GM19397 (cell line): ENCODE results near the gene PARD3.

Source experiments
- ATAC-seq: cut with Tn5 transposase; IDR thresholded peaks from one replicate; pipeline ENCODE4 v1.9.1; 2021; ENCODE audit warnings: mild to moderate bottlenecking, moderate library complexity; ENCODE audit not compliant: unreplicated experiment

Gene PARD3

DNA sequence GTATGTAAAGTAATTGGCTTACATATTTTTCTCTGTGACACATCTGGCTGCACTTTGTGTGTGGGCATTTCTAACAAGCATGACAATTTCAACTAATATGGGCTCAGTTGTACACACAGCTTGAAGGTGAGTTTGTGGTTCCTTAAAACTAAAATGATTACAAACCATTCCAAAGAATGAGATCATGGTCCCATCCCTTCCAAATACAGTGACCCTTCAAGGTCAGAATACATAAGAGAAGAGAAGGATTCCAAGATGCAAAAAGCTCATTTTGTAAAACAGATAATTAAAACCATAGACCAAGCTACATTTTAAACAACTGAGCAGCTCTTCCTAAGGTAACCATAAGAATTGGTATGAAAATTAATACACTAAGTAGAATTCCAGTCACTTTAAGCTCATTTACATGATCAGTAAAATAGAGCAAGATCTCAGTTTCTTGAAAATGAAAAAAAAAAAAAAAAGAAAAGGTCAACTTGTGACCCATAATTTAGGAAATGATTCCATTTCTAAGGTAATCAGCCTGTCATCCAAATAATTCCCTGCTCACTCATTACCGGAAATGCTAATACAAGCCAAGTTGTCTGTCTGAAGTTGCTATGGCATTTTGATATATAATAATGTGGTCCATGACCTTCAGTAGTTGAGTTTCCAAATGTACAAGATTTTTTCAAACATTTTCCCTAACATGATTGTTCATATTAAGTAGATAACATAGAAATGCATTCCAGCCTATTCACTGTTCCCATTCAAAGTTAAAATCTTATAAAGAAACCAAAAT is 688.5 kb downstream of the PARD3 start:
- no peak for ATAC-seq

DNA sequence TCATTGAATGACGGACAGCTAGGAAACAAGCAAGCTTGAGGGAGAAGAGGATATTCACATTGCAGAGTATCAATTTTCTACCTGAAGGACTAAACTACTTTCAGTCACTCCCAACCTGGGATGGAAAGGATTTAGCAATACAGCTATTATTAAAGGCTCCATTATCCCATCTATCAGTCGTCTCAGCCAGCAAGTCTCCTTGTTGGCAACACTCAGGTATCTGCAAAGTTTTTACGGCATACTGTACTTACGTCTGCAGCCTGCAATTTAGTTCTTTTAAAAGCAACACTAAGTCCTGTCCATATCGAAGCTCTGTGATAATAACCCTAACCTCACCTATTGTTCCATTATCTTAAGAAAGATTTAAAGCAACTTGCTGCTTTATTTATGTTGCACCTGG is 689.4 kb downstream of the PARD3 start:
- ATAC-seq, result no peak

GRCh38 chr10:34124522-34125035 is 690.5 kb downstream of the PARD3 start:
- ATAC-seq, result no peak

DNA sequence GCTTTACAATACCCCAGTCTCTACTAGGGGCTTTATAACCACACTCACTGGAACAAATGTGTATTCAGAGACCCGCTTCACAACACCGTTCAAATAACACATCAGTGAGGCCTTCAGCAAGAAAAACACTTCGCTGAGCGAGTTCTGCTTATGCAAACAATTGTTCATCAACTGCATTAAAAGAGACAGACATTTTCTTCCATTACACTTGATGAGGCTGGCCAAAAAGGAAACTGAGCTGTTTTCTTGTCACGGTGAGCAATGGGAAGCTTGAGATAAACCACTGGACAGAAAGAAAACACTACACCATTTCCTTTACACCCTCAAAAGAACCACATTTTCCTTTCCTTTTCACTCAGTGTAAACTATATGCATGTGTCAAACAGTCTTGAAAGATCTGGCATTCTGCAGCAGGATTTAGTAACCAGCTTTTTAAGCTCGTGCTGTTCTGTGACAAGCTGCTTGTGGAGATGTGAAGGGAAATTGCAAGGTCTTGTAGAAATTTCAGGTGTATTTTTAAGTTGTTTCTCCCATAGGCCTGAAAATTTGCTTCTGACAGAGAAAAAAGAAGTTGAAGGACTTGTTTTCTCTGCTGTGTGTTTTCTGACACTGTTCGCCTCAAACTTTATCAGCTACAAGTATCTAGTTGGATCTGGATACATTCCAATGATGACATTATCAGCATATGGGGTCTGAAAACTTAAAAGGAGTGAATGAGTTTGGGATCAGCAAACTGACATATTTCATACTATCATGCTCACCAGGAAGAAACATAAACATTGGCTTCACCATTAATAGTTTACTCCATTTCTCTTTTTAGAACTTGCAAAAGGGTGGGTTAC is 693.1 kb downstream of the PARD3 start:
- ATAC-seq, result no peak

GRCh38 chr10:34121125-34121753 is 693.9 kb downstream of the PARD3 start:
- ATAC-seq, result no peak

- ATAC-seq, result no peak
These were observed 695.6 kb downstream of the PARD3 start for GRCh38 chr10:34119456-34119855.

DNA sequence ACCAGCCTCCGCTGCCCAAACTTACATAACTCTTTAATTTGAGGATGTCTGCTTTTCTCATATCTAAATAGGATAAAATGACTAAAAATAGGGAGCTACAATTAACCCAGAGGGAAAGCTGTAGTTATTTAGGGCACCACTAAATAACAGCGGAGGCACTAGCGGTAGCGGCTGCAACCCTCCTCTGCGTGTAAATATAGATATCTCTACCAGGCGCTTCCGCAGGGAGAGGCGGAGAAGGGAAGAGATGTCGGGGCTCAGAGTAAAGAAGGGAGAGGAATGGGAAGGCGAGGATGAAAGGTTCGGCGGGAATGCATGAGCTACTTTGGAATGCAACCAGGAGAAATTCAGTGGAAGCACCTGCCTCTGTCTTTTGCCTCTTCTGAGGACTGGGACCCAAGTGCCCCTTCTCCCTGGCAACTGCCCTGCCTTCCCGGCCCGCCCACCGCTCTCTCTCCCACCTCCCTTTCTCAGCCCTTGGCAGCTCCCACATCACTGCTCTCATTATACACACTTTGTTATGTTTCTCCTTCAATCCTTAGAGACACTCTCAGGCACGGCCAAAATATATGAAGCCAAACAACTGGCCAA is 698.3 kb downstream of the PARD3 start:
- no peak for ATAC-seq

DNA sequence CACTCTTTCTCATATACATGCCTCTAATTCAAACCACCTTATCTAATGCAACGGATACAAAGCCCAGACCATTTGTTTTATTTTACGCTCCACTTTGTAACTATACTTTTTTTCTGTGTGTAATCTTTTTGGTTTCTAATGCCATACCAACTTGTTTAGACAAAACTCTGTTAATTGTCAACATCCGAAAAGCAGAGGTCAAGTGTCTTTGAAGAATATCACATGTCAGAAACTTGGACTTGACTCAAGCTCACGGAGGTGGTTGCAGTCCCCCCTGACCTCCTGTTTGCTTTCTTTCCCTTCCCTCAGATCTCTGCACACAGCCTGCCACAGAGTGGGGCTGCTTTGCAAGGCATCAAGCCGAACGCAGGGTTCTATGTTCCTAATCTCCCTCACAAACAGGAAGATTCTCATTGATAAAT is 698.9 kb downstream of the PARD3 start:
- ATAC-seq, result no peak

GRCh38 chr10:34114914-34115313 is 700.2 kb downstream of the PARD3 start:
- ATAC-seq, result no peak

- no peak for ATAC-seq
These were observed 701.4 kb downstream of the PARD3 start for GRCh38 chr10:34113504-34114225.

- ATAC-seq, result no peak
These were observed 702.8 kb downstream of the PARD3 start for GRCh38 chr10:34112171-34112782.

DNA sequence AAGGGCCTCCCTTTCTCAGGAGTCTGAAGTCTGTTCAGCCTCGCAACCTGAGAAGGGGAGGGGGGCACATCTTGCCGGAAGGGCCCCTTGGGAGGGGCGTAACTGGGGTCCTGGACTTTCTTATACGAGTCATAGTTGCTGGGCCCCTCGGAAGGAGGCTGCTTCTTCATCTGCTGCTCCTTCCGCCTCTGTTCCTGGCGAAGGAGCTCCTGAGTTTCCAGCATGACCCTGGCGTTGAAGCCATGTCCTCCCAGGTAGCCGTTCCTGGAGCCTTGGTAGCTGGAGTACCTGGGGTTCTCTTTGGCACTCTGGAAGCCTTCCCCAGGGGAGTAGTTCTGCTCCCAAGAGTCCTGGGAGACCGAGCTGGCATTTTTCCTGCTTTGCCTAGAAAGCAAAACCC is 703.9 kb downstream of the PARD3 start:
- ATAC-seq, result no peak

DNA sequence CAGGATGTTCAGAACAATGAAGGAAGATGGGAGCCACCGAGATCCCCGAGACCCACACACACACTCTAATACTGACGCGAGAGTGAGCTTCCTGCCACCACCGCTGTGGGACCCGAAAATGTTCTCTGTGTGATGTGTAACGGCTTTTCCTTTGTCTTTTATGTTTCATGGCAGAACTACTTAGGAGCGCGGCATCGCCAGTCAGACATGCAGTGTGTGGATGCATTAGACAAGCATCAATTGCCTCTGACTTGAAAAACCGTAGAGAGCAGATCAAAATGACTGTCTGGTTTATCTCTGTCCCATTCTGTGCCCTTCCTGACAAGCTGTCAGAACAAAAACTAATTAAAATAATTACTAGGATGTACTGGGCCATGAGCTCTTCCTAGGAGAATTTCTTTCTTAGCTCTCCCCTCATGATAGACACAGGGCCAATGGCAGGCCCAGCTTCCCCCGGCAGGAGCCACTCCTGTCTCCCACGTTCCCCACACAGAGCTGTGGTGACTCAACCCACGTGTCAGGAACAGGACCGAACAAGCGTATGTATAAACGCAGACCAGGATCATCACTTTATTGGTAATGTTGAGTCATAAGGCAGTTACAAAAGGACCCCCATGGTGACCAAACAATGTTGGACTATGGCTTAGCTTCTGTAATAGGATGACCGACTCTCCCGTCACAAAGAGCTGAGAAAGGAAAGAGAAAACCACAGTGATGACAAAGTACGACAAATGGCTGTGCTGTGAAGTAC is 705.0 kb downstream of the PARD3 start:
- no peak for ATAC-seq

- ATAC-seq, result no peak
These were observed 705.6 kb downstream of the PARD3 start for GRCh38 chr10:34109495-34109894.

- no peak for ATAC-seq
These were observed 707.2 kb downstream of the PARD3 start for GRCh38 chr10:34107626-34108516.

DNA sequence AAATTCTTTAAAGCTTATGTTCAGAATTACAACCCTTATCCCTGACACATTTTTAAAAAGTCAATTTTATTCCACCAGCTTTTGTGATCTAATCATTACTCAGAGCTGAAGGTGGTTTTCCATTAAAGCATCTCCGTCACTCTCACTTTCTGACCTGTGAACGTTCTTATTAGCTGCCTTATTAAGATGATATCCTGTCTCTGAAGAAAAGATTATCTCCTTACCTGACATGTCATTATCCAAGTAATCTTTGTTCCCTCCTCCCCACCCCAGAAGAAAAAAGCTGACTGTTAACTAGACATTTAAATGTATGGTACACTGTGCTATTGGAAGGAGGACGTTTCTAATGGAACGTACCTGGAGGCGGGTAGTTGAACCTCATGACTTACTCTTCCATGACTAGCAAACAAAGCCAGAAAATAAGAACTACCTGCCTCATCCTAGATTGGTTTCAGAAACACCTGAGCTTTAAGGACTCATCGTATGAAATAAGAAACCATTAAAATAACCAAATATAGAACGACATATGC is 708.7 kb downstream of the PARD3 start:
- no peak for ATAC-seq

DNA sequence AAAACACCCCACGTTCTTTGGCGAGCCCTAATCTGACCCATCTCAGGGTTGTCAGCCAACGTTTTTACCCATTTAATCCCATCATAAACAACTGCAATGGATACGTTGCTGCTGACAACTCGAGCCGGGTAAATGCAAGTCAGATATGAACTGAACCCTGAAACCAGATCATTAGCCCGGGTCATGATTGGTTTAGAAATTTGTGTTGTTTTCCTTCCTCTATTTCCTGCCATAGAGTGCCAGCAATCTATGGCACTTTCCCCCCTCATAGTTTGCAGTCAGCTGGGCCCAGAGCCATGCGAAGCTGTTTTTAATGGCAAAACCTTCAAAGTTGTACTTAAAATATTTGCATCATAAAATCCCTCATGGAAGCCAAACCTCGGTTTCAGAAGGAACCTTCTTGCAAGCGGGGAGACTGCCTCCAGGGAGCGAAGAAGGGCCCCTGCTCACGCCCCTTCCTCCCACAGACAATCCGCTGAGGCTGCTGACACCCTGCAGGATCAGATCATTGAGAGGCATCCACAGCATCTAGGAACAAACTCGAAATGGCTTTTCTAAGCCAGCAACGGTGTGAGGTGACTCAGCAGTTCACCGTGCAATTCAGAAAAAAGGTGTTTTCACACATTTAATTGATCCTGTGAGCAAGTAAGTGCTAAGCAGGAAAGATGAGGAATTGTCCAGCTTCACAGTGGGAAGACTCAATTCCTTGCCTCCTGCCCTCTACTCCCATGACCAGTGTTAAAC is 710.1 kb downstream of the PARD3 start:
- ATAC-seq, result no peak
